ENCODE results near the gene MYEOV. TPM values are rescaled to one million over a fixed set of nuclear protein-coding genes. Genes with fewer than 3 reads are reported as not detected.

The MYEOV gene
- total and polyA plus RNA-seq, 10 of the 15 experiments (the other 5 are each of a cell fraction or from before 2014, with no cell fraction given), result 0.05 to 0.40 (median 0.26) TPM; not detected in 3

GRCh38 chr11:69269388-69269787 lies 24.6 kb upstream of the MYEOV start:
- FAIRE-seq (no peak), DNase-seq (ENCODE audit: low read depth, low spot score) (no peak), ATAC-seq (no peak)
- Histone ChIP-seq H3K9ac (ENCODE audit: control insufficient read depth, insufficient read depth, low read length) (no peak overlapping the region), H3K4me1 (ENCODE audit: control insufficient read depth, insufficient read depth, low read length) (no peaks in the 10 kb centered on the region), H3K27me3 (replicated peaks in 1 of 2; ENCODE audit: control insufficient read depth in 2 of 2, insufficient read depth in 2 of 2, low read length in 1 of 2) (no peaks in the 10 kb centered on the region; a peak in 1 of 4 replicates), H3K9me3 (replicated peaks; ENCODE audit: control insufficient read depth, insufficient read depth, low read length) (no peaks in the 10 kb centered on the region), H4K20me1 (ENCODE audit: control insufficient read depth, insufficient read depth) (no peaks in the 10 kb centered on the region), H3K79me2 (ENCODE audit: control insufficient read depth, insufficient read depth, low read length) (no peaks in the 10 kb centered on the region), H3K27ac (ENCODE audit: control insufficient read depth, insufficient read depth) (no peak overlapping the region), H3K4me2 (ENCODE audit: control insufficient read depth, insufficient read depth) (no peak overlapping the region), H2AFZ (ENCODE audit: control insufficient read depth, low read depth, low read length) (no peak overlapping the region), H3K36me3 (ENCODE audit: control insufficient read depth in 2 of 2, insufficient read depth in 2 of 2, low read length in 1 of 2) (no peaks in the 10 kb centered on the region), H3K4me3 (no peak overlapping the region)
- intact Hi-C loops (cut with micrococcal nuclease; ENCODE audit: unreplicated experiment) (no loop called here), in situ Hi-C loops (cut with MboI) (no loop called here)
- ChIA-PET POLR2A (no interaction called here), SMC1A (ENCODE audit: uncharacterized antibody, unreplicated experiment) (interaction anchor here (0.7 to 3.4 kb wide), 3 partner anchors 9 to 27 kb away, joined by 3 to 15 read pairs (median 3); no protein-coding TSS in a partner anchor), CTCF (interaction anchor here (0.6 kb wide), 1 partner anchor 365 kb away, joined by 3 read pairs; no protein-coding TSS in a partner anchor), RAD21 (ENCODE audit: unreplicated experiment) (no interaction called here)
- WGBS (ENCODE audit: insufficient coverage, insufficient replicate concordance, low lambda C conversion rate, missing lambda C conversion rate), result 35% methylated on average over 4 of the region's 4 CpGs
- no TSS peak for BruUV-seq (replicated peaks)
- TF ChIP-seq SMARCA5 (IDR thresholded peaks at IDR 0.05), result peak; percentile 51; the same call in 1 of the 2 replicates
- TF ChIP-seq, protein P1, sequence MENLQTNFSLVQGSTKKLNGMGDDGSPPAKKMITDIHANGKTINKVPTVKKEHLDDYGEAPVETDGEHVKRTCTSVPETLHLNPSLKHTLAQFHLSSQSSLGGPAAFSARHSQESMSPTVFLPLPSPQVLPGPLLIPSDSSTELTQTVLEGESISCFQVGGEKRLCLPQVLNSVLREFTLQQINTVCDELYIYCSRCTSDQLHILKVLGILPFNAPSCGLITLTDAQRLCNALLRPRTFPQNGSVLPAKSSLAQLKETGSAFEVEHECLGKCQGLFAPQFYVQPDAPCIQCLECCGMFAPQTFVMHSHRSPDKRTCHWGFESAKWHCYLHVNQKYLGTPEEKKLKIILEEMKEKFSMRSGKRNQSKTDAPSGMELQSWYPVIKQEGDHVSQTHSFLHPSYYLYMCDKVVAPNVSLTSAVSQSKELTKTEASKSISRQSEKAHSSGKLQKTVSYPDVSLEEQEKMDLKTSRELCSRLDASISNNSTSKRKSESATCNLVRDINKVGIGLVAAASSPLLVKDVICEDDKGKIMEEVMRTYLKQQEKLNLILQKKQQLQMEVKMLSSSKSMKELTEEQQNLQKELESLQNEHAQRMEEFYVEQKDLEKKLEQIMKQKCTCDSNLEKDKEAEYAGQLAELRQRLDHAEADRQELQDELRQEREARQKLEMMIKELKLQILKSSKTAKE (IDR thresholded peaks at IDR 0.05; ENCODE audit: low read depth, poor library complexity, severe bottlenecking), result no peak
- TF ChIP-seq ASH2L (IDR thresholded peaks at IDR 0.05; ENCODE audit: borderline replicate concordance, low read depth), result no peak
- TF ChIP-seq KAT2A (conservative IDR thresholded peaks at IDR 0.05; ENCODE audit: control insufficient read depth, low read depth, low read length), result no peak
- no peak for TF ChIP-seq RUNX3 (IDR thresholded peaks at IDR 0.05; ENCODE audit: low read length)
- TF ChIP-seq ZNF217 (IDR thresholded peaks at IDR 0.05), result peak; percentile 41; the same call in 1 of the 2 replicates
- no peak for TF ChIP-seq CEBPZ (IDR thresholded peaks at IDR 0.05; ENCODE audit: low read depth, low read length)
- TF ChIP-seq SUZ12 (IDR thresholded peaks at IDR 0.05; ENCODE audit: unreplicated experiment), result no peak
- TF ChIP-seq EED (IDR thresholded peaks at IDR 0.05; ENCODE audit: low read depth), result no peak
- TF ChIP-seq RAD51 (IDR thresholded peaks at IDR 0.05), result no peak
